Stimulated activated memory B cell treated with anti-CD40 and anti-IgM and Interleukin-4, amounts not matched to agents 10 μg/mL and 1 μg/mL and 100 μg/mL, for 72 hours (primary cell): ENCODE results near the gene CDH23.
A peak's percentile ranks its signal among the peaks of the same experiment; 100 is the strongest.

Experiments used
- ATAC-seq: fragments of 150-1000 bp; cut with Tn5 transposase; 2 replicates; pipeline ENCODE4 v1.10.0; 2021
- H3K27ac Mint-ChIP-seq: one replicate; pipeline ENCODE4 v1.8.0; 2022; ENCODE audit warnings: mild to moderate bottlenecking, mixed read lengths
- H3K27me3 Mint-ChIP-seq: one replicate; pipeline ENCODE4 v1.8.0; 2022; ENCODE audit warnings: mixed read lengths
- H3K36me3 Mint-ChIP-seq: one replicate; pipeline ENCODE4 v1.8.0; 2022; ENCODE audit warnings: mixed read lengths
- H3K4me1 Mint-ChIP-seq: one replicate; pipeline ENCODE4 v1.8.0; 2022; ENCODE audit warnings: mixed read lengths
- H3K4me3 Mint-ChIP-seq: one replicate; pipeline ENCODE4 v1.8.0; 2022; ENCODE audit warnings: mild to moderate bottlenecking, moderate library complexity, mixed read lengths
- H3K9me3 Mint-ChIP-seq: one replicate; pipeline ENCODE4 v1.8.0; 2022; ENCODE audit warnings: mixed read lengths

CDH23 gene

DNA sequence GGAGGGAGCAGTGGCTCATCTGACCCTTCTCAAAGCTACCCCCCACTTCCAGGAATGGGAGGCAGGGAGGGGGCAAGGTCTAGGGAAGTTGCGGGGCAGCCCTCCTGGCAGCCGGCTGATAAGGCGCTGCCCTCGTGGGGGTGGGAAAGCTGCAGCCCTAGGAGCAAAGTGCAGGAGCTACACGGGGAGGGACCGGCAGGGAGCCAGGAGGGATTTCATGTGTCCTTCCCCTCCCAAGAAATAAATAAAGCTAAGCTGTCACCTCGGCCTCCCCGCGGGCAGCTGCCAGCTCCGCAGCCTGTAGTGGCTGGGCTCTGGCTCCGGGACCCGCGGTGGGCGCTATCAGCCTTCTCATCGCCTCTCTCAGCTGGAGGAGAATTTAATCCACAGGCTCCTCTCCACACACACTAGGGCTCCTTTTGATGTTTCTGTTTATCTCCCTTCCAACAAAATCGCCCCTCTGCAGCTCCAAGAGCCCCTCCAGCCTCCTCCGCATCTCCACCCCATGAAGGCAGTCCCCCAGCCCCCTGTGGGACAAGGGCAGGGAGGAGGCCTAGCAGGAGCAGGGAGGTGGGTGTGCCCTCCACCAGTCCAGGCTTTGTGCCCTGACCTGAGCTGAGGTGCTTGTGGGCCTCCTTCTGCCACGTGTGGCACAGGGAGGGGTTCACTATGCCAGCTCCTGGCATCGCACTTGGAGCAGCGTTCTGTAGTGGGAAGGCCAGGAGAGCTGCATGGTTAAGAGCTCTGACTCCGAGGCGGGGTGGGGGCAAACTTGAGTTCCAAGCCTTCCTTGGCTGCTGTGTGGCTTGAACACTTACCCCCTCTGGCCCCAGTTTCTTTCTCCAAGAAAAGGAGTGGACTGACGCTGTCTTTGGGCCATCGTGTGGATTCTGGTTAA lies 242.4 kb downstream of the CDH23 start:
- peak overlapping the region; percentile 22 for H3K27ac Mint-ChIP-seq
- H3K9me3 Mint-ChIP-seq = no peaks in the 10 kb centered on the region
- no peak overlapping the region for H3K4me3 Mint-ChIP-seq
- no peak for ATAC-seq
- no peaks in the 10 kb centered on the region for H3K36me3 Mint-ChIP-seq
- H3K4me1 Mint-ChIP-seq = peaks cover 28% of the 10 kb centered on the region
- H3K27me3 Mint-ChIP-seq = peaks cover 11% of the 10 kb centered on the region

DNA sequence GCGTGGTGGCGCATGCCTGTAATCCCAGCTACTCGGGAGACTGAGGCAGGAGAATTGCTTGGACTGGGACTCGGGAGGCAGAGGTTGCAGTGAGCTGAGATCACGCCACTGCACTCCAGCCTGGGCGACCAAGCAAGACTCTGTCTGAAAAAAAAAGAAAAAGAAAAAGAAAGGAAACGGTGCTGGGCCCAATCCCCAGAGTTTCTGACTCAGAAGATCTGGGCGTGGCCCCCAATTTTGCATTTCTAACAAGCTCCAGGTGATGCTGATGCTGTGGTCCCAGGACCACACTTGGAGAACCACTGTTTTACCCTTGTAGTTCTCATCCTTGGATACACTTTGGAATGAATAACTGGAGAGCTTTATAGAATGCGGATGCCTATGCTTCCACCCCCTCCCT lies 243.9 kb downstream of the CDH23 start:
- H3K36me3 Mint-ChIP-seq = no peaks in the 10 kb centered on the region
- peaks cover 4% of the 10 kb centered on the region for H3K27me3 Mint-ChIP-seq
- H3K9me3 Mint-ChIP-seq = no peaks in the 10 kb centered on the region
- H3K4me1 Mint-ChIP-seq = peaks cover 42% of the 10 kb centered on the region
- no peak for ATAC-seq
- H3K4me3 Mint-ChIP-seq = no peak overlapping the region
- no peak overlapping the region for H3K27ac Mint-ChIP-seq

DNA sequence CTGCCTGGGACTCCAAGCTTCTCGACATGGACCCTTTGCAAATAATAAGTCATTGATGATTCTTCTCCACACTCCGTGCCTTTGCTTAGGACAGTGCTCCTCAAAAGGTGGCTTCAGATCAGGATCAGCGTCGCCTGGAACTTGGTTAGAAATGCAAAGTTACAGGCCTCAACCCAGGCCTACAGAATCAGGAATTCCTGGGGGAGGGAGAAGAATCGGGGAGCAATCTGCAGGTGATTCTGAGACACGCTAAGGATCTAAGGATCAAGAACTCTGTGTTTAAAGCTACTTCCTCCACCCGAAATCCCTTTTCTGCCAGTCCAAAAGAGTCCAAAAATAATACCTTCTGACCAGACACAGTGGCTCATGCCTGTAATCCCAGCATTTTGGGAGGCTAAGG lies 244.7 kb downstream of the CDH23 start:
- Mint-ChIP-seq H3K4me3 (no peak overlapping the region), H3K36me3 (no peaks in the 10 kb centered on the region), H3K27ac (no peak overlapping the region), H3K27me3 (no peaks in the 10 kb centered on the region), H3K9me3 (no peaks in the 10 kb centered on the region), H3K4me1 (peaks cover 42% of the 10 kb centered on the region)
- ATAC-seq = no peak

DNA sequence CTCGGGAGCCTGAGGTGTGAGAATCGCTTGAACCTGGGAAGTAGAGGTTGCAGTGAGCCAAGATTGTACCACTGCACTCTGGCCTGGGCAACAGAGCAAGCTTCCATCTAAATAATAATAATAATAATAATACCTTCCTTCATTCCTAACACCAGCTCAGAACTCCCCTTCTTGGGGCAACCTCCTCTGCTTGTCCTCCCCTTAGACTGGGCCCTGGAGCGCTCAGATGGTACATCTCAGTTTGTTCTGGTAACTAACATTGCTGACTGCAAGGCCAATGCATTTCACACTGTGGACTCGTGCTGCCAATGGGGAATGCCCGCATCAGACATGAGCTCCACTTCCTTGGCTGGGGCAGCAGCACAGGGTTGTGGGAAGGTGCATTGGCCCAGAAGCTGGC lies 245.3 kb downstream of the CDH23 start:
- H3K27me3 Mint-ChIP-seq = no peaks in the 10 kb centered on the region
- H3K36me3 Mint-ChIP-seq = no peaks in the 10 kb centered on the region
- H3K4me3 Mint-ChIP-seq = no peak overlapping the region
- ATAC-seq = no peak
- no peaks in the 10 kb centered on the region for H3K9me3 Mint-ChIP-seq
- no peak overlapping the region for H3K27ac Mint-ChIP-seq
- H3K4me1 Mint-ChIP-seq = peaks cover 42% of the 10 kb centered on the region

DNA sequence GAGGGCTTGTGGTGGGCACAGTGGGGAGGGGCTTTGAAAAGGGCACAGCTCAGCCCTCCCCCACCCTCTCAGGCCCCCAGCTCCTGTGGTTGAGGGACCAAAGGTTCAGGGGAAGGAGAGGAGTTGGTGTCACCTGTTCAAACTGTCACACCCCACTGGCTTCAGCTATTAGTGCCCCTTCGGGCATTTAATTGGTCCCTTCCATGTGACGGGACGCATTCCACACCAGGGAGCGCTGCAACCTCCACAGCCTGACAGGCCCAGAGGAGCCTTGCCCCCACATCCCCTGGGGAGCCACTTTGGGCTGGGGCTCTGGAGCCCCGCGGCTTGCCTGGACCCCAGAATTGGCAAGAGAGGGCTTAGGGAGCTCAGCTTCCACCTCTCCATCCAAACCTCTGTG lies 247.2 kb downstream of the CDH23 start:
- Mint-ChIP-seq H3K27me3 (no peaks in the 10 kb centered on the region), H3K4me1 (peaks cover 35% of the 10 kb centered on the region), H3K27ac (peak overlapping the region; percentile 27), H3K4me3 (no peak overlapping the region), H3K9me3 (no peaks in the 10 kb centered on the region), H3K36me3 (no peaks in the 10 kb centered on the region)
- ATAC-seq = peak; percentile 19

- Mint-ChIP-seq H3K9me3 (no peaks in the 10 kb centered on the region), H3K4me3 (no peak overlapping the region)
These were observed 247.8 kb downstream of the CDH23 start for GRCh38 chr10:71644307-71645180.

DNA sequence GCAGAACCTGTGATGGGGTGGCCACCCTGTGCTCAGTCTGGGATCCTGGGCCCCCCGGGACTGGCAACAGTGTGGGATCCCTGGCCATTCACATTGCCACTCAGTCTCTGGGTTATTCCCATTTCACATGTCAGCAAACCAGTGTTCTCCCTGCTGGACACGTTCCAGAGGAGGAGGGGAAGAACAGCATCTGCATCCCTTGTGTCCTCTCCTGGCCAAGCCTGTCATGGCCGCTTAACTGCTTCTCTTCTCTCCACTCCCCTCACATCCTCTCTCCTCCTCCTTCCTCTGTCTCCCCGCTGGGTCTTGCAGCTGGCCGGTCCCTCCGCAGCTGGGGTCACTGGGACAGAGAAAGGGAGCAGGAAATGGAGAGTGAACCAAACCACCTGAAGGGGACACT lies 248.5 kb downstream of the CDH23 start:
- no peaks in the 10 kb centered on the region for H3K36me3 Mint-ChIP-seq
- H3K9me3 Mint-ChIP-seq = no peaks in the 10 kb centered on the region
- ATAC-seq = no peak
- no peak overlapping the region for H3K4me3 Mint-ChIP-seq
- no peaks in the 10 kb centered on the region for H3K27me3 Mint-ChIP-seq
- H3K27ac Mint-ChIP-seq = peak overlapping the region; percentile 27
- H3K4me1 Mint-ChIP-seq = peaks cover 45% of the 10 kb centered on the region

More at GRCh38 chr10:71644307-71645180, 247.8 kb downstream of the CDH23 start:
- H3K27ac Mint-ChIP-seq = peak overlapping the region; percentile 27
- no peaks in the 10 kb centered on the region for H3K36me3 Mint-ChIP-seq
- H3K27me3 Mint-ChIP-seq = no peaks in the 10 kb centered on the region
- peak; percentile 76 for ATAC-seq
- peaks cover 41% of the 10 kb centered on the region for H3K4me1 Mint-ChIP-seq

DNA sequence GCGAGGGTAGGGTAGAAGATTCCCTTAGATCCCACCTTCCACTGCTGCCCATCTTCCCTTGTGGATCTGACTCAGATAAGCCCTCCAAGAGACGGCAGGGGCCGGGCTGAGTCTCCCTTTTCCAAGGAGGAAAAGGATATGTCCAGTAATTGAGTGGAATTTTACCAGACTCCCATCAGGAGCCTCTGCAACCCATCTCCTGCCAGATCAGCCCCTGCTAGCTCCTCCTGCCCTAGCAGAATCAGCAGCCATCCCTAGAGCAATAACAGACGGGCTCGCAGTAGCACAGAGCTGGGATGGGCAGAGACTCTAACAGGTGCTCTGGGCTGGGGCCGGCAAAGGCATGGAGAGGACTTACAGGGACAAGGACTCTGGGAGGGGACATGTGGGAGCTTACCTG lies 249.3 kb downstream of the CDH23 start:
- ATAC-seq = no peak
- H3K4me1 Mint-ChIP-seq = peaks cover 47% of the 10 kb centered on the region
- H3K9me3 Mint-ChIP-seq = no peaks in the 10 kb centered on the region
- no peaks in the 10 kb centered on the region for H3K27me3 Mint-ChIP-seq
- H3K27ac Mint-ChIP-seq = no peak overlapping the region
- H3K4me3 Mint-ChIP-seq = no peak overlapping the region
- no peaks in the 10 kb centered on the region for H3K36me3 Mint-ChIP-seq

DNA sequence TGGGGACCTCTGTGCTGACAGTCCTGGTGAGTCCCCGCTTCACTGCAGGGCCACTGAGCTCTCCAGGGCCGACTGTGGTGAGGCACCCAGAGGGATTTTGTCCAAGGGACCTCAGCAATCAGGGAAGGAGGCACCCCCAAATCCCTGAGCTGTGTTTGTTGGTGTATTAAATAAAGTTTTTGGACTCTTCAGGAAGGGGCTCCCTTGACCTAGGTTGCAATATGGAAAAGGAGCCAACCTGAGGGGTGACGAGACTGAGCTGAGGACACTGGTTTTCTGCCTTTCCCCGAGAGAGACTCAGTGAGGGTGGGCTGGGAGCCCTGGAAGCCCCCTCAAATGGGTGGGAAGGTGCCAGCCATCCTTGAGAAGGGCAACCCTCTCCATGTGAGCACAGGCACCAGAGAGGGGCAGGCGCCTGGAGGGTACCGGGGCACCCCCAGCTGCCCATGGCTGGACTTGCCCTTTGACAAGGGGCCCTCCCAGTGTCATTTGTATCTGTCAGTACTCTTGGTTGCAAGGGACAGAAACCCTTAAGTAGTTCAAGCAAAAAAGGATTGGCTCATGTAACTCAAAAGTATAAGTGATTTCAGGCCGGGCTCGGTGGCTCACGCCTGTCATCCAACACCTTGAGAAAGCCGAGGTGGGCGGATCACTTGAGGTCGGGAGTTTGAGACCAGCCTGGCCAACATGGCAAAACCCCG lies 250.0 kb downstream of the CDH23 start:
- no peak overlapping the region for H3K27ac Mint-ChIP-seq
- peaks cover 52% of the 10 kb centered on the region for H3K4me1 Mint-ChIP-seq
- no peak overlapping the region for H3K4me3 Mint-ChIP-seq
- H3K9me3 Mint-ChIP-seq = no peaks in the 10 kb centered on the region
- ATAC-seq = no peak
- no peaks in the 10 kb centered on the region for H3K27me3 Mint-ChIP-seq
- no peaks in the 10 kb centered on the region for H3K36me3 Mint-ChIP-seq

- ATAC-seq = no peak
These were observed 251.0 kb downstream of the CDH23 start for GRCh38 chr10:71647526-71648253.

DNA sequence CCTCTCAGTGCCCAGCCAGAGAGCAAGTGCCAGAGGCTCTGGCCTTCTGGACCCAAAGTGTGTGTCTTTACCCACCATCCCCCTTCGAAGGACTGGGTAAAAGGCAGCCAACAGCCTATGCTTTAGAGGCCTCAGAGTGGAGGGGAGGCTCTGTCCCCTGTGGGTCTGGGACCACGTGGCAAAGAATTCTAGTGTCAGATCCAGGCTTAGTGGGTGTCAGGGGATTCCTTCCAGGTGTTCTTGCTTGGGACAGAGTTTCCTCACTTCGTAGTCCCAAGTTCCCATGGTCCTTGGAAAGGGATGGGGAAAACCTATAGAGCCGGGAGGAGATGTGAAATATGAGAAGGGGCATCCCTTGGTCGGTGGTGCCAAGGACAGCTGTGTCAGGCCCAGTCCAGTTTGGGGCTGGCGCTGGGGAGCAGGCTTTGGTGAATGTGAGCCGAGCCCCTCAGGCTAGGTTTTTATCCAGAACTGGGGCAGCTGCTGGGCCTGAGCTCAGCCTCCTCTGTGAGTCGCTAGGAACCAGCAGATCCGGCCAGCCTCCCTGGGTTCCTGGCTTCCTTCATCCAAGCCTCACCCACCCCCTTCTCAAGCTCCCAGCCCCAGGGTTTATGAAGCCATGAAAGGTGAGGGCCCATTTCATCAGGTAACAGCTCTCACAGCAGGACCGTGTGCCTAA lies 251.7 kb downstream of the CDH23 start:
- no peaks in the 10 kb centered on the region for H3K27me3 Mint-ChIP-seq
- no peak for ATAC-seq
- peaks cover 45% of the 10 kb centered on the region for H3K4me1 Mint-ChIP-seq
- no peak overlapping the region for H3K27ac Mint-ChIP-seq
- no peaks in the 10 kb centered on the region for H3K36me3 Mint-ChIP-seq
- H3K4me3 Mint-ChIP-seq = no peak overlapping the region
- H3K9me3 Mint-ChIP-seq = no peaks in the 10 kb centered on the region

More at GRCh38 chr10:71647526-71648253, 251.0 kb downstream of the CDH23 start:
- Mint-ChIP-seq H3K27ac (no peak overlapping the region), H3K27me3 (no peaks in the 10 kb centered on the region), H3K4me1 (peaks cover 52% of the 10 kb centered on the region), H3K4me3 (no peak overlapping the region), H3K36me3 (no peaks in the 10 kb centered on the region), H3K9me3 (no peaks in the 10 kb centered on the region)

DNA sequence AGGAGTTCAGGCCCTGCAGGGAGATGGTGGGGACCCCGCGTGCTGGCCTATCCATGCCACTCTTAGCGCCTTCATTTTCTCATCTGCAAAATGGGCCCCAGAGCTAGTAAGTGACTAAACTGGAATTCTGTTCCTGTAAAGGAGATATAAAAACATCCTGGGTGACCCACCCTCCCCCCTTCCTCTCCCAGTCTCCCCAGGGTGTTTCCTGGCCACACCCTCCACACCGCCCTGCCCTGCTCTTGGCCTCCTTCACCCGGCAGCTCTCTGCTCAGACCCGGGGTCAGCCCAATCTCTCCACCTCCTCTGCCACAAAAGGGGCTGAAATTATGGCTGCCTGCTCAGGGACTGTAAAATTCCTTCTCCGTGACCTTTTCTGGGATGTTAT lies 252.2 kb downstream of the CDH23 start:
- no peaks in the 10 kb centered on the region for H3K36me3 Mint-ChIP-seq
- peaks cover 40% of the 10 kb centered on the region for H3K4me1 Mint-ChIP-seq
- no peak overlapping the region for H3K27ac Mint-ChIP-seq
- no peaks in the 10 kb centered on the region for H3K27me3 Mint-ChIP-seq
- no peaks in the 10 kb centered on the region for H3K9me3 Mint-ChIP-seq
- ATAC-seq = no peak
- H3K4me3 Mint-ChIP-seq = no peak overlapping the region

GRCh38 chr10:71649631-71650030 lies 252.9 kb downstream of the CDH23 start:
- H3K9me3 Mint-ChIP-seq = no peaks in the 10 kb centered on the region
- peaks cover 33% of the 10 kb centered on the region for H3K4me1 Mint-ChIP-seq
- no peaks in the 10 kb centered on the region for H3K36me3 Mint-ChIP-seq
- H3K27ac Mint-ChIP-seq = no peak overlapping the region
- ATAC-seq = peak; percentile 60
- no peak overlapping the region for H3K4me3 Mint-ChIP-seq
- no peaks in the 10 kb centered on the region for H3K27me3 Mint-ChIP-seq

GRCh38 chr10:71650397-71650796 lies 253.7 kb downstream of the CDH23 start:
- no peak for ATAC-seq
- no peak overlapping the region for H3K27ac Mint-ChIP-seq
- H3K36me3 Mint-ChIP-seq = no peaks in the 10 kb centered on the region
- H3K4me1 Mint-ChIP-seq = peaks cover 27% of the 10 kb centered on the region
- no peaks in the 10 kb centered on the region for H3K9me3 Mint-ChIP-seq
- no peak overlapping the region for H3K4me3 Mint-ChIP-seq
- no peaks in the 10 kb centered on the region for H3K27me3 Mint-ChIP-seq
